GM21825 (cell line): ENCODE results near the gene SIAH2.

Experiments used
- ATAC-seq: cut with Tn5 transposase; IDR thresholded peaks from one replicate; pipeline ENCODE4 v1.9.1; 2021; ENCODE audit warnings: mild to moderate bottlenecking, moderate library complexity; ENCODE audit not compliant: unreplicated experiment

SIAH2 gene

DNA sequence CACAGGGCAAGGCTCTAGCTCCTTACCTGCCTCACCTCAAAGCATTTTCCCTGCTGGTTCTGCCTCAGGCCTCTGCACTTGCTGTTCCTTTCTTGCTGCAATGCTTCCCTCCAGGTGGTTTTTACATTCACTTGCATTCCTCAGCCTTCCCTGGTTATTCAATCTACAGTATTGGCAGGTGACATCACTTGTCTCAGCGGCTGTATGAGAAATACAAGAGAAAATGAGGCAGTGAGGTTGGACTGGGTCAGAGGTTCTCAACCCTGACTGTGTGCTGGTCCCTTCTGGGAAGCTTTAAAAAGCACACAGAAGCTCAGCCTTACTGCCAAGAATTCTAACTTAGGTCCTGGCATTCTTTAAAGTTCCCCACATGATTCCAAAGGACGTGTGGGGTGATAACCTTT is 26.7 kb downstream of the SIAH2 start:
- ATAC-seq, result no peak

DNA sequence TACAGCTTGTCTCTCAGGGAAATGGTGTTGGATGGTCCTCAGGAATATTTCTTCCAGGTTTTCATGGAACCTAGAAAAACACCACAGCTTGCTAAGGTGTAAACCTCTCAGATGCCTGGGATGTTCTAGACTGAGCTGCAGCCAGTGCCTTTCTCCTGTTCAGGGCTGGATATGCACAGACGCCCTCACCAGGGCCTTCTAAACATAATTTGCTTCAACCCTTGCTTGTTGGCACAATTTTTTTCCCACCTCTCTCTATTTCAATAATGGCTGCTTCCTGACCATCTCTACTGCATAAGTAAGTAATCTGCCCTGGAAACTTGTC is 28.2 kb downstream of the SIAH2 start:
- no peak for ATAC-seq

DNA sequence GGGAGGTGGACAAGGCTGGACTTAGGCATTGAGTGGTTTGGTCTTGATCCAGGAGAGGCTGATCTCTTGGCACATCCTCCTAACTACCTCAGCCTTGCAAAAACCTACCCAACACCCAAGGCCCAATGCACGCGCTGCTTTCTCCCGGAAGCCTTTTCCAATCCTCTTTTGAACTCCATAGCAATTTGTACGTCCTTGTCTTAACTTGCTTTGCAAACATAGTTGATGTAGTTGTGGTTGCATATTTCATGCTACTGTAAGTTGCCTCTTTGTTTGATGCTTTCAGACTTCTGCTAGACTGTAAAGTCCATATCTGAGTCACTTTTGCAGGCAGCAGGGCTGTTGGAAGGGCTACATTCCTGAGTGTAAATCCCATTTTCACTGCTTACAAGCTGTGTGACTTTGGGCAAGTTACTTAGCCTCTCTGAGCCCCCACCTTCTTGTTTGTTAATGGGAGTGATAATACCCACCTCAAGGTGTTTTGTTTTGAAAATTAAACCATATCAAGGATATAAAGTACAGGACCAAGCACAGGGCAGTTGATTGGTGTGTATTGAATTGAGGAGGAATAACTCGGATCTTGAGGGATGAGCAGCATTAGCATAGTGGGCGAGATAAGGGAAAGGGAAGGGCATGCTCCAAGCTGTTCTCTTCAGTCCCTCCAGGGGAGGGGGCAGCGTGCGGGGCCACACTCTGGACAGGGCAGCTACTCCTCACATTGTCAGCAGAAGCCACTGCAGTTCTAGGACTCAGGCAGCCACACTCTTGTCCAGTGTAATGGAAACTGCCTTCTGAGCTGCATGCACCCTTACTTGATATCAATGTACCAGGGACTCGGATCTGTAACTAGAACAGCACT is 28.8 kb downstream of the SIAH2 start:
- no peak for ATAC-seq

DNA sequence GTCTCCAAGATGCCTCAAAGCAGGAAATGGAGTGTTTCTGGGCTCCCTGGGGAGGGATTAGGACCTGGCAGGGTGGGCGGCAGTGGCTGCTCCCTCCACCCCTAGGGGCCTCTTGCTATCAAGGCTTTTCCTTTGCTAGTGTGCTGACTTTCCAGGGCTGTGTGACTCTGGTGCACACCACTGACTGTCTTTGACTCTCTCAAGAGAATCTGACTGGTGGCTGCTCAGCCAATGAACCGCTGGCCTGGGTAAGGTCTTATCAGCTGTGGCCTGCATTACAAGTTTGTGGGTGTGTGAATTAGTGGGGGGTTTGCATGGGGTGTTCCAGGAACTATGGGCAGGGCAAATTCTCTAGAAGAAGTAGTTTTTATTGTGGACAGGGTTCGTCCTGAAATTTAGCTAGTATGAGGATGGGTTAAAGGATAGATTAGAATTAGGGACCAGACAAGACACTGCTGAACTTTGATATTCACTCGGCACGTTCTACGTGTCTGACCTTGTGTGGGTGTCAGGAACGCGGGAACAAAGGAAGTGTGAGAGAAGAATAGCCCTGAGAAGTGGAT is 29.5 kb downstream of the SIAH2 start:
- no peak for ATAC-seq

DNA sequence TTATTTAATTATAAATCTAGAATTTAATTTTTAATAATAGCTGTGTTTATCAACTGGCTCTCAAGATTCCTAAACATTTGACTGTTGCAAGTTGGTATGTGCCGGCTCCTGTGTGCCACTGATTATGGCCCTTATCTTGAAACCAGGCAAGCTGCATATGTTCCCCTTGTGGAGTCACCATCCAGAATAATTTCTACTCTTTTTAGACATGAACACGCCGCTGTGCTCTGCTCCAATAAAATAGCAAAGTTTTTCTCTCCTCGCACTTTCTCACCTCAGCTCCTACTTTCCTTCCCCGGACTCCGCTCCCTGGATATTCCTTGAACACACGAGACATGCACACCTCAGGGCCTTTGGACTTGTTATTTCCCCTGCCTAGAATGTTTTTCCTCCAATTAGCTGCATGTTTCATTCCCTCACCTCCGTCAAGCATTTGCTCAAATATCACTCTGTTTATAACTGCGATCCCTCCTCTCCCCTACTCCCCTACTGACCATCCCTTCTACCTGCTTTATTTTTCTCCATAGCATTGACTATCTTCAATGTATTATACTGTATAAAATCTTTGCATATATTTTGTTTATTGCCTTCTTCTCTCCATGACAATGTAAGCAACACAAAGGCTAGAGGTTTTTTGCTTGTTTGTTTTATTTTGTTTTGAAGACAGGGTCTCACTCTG is 33.1 kb downstream of the SIAH2 start:
- ATAC-seq, result no peak

DNA sequence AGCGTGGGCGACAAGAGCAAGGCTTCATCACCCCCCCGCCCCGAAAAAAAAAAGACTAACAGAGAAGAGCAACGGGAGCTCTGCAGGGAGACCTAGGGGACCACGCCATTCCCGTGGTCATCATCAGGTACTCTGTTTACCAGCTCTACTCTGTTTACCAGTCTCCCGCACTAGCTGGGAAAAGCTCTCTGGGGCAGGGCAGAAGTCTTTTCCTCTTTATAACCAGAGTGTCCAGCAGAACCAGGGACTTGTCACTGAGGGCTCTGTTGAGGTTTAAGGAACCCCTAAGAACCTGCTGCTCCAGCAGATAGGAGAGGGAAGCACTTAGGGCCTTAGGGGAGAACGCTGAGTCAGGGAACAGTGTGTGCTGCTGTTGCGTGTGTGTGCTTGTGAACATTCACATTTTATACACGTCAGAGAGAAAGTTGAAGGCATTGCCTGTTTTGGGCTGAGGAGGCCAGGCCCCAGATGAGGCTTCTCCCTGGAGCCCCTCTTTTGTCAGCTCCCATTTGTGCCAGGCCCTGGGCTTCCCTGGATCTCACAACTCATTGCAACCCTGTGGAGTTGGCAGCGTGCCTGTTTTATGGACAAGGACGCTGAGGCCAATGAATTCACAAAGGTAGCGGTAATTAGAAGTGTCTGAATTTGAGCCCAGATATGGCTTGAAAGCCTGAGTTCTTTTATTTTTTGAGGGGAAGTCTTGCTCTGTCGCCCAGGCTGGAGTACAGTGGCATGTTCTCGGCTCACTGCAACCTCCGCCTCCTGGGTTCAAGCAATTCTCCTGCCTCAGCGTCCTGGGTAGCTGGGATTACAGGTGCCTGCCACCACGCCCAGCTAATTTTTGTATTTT is 35.1 kb downstream of the SIAH2 start:
- ATAC-seq, result no peak

DNA sequence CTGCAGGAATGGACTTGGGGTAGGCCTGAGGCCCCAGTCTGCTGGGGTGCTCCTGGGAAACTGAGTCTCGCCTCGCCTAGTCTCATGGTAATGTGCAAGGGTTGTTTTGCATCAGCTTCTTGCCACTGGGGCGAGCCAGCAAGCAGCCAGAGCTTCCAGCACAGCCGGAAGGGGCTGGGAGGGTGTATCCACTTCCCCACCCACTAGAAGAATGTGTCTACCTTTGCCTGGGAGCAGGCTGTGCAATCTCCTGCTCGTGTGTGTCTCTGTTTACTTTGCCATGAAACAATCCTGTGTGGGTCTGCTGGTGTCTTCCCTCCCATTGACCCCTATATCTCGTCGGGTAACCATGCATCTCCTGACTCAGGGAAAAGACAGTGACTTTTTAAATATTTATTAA is 37.4 kb downstream of the SIAH2 start:
- no peak for ATAC-seq

DNA sequence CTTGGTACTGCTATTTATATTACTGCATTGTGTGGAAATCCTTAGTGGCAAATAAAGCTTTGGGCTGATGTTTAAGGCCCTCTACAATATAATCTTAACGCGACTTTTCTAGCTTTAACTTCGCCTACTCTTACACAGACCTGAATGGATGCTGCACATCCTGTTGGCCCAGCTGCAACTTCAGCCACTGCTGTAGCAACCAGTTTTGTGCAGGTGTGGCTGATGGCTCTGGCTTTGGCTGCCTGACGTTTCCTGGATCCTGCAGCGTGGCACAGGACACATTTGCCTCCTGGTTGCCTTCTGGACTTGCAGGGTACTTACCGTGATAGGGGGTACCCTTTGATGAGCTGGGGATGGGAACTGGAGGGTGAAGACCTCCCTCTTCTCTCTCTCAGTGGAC is 39.0 kb downstream of the SIAH2 start:
- ATAC-seq, result no peak

DNA sequence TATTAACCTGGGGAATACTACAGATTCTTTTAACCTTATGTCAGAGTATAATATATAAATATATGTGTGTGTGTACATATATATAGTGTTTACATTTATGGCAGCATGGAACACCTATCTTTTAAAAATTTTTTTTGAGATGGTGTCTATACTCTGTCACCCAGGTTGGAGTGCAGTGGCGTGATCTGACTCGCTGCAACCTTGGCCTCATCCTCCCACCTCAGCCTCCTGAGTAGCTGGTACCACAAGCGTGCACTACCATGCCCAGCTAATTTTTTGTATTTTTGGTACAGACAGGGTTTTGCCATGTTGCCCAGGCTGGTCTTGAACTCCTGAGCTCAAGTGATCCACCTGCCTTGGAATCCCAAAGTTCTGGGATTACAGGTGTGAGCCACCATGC is 40.7 kb downstream of the SIAH2 start:
- ATAC-seq, result no peak

DNA sequence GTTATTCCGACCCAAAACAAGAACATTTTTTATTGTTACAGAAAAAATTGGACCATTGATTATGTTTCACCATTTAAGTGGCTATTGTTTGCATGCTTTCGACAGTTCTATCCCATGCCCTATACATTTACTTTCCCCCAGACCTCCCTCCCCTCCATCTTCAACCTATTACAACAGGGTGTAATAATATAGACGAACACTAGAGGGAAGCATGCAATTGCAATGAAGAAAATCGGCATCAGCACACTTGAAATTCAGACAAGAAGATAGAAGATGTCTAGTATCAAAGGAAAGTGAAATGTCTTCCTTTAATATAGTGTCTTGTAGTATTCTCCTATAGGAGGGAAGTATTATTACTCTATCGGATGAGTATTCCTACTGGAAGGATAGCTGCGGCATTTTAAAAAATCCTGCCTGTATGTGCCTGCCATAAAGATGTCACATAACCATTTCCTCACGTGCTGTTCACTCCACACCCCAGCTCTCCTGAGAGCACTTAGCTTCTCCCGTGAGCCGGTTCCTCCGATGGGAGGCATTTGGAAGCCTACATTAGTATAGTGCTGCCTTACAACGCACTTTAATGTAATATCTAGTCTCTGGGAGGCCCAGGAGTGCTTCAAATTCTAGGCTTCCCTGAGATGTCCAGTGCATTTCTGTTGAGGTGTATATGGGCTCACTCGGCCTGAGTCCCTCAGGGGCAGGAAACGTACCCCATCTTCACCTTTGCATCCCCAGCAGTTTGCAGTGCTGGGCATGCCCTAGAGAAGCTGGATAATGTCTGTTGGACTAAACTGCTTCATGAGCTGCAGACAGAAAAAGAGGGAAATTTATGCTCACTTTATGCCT is 41.5 kb downstream of the SIAH2 start:
- ATAC-seq, result no peak

DNA sequence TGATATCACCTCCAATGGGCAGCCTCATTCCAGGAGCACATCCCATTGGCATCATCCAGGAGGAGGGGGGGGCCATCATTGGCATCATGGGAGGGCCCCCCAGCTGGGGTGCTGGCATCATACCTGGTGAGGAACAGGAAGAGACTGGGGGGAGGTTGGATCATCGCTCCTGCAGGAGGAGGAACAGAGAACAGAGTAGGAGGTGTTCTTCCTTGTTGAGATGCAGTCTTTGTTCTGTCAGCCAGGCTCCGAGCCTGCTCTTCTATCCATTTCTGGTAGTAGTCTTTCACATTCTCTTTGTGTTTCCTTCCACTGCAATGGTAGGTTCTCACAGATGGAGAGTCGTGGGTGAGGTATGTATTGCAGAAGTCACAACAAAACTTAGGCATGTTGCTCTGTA is 42.5 kb downstream of the SIAH2 start:
- ATAC-seq, result no peak

DNA sequence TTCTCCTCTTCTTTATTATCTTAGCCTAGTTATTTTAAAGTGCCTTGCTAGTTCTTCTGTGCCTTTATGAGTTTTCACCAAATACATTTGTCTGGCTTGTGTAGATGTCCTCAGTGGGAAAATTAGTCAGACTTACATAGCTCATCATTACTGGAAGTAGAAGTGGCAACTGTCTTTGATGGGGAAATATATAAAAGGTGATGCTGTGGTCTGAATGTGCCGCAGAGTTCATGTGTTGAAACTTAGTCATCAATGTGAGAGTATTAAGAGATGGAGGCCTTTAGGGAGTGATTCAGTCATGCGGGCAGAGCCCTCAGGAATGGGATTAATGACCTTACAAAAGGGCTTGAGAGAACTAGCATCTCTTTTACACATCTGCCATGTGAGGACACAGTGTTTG is 52.9 kb downstream of the SIAH2 start:
- ATAC-seq, result no peak

DNA sequence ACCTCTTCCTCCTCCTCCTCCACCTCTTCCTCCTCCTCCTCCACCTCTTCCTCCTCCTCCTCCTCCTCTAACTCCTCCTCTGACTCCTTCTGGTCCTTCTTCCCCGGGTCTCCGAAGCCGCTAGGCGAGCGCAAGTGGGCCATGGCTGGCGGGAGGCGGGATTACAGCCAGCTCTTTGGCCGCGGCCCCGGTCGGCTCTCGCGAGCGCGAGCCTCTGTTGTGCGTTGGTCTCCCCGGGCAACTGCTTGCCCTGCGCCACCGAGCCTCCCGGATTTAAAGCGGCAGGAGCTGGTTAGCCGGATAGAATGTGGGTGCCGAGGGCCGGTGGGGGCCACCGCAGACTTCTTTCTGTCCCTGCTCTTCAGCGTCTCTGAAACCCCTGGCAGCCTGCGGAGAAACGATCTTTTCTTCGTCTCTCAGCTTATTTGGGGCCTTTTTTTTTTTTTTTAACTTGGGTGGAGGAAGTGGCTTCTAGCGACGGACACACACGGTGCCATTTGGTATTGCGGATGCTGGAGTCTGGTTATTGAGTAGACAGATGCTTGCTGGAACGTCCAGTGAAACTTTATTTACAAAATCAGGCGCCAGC is 59.1 kb downstream of the SIAH2 start, which contains the start of gene ERICH6:
Gene ERICH6 (minus strand): TSS at position 165 of the 589 bp plus-strand sequence. CDS start 22 bp downstream, at position 143.
- peak; percentile 99 for ATAC-seq

DNA sequence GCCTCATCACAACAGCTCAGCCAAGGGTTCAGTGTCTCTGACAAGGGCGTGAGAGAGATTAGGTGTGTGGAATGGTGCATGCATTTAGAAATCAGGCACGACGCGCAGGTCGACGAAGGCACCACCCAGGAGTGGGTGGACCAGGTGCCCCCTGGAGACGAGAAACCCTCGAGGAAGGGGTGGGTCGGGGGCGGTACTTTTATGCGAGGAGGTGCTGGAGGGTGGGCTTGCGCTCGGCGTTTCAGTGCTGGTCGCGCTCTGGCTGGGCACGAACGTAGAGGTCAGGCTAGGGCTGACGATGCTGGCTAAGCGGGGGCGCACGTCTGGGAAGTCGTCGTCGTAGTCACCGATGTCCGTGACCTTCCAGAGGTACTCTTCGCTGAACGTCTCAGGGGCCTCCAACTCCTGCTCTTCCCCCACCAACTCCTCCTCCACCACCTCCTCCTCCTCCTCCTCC is 59.6 kb downstream of the SIAH2 start:
- ATAC-seq, result peak; percentile 18

DNA sequence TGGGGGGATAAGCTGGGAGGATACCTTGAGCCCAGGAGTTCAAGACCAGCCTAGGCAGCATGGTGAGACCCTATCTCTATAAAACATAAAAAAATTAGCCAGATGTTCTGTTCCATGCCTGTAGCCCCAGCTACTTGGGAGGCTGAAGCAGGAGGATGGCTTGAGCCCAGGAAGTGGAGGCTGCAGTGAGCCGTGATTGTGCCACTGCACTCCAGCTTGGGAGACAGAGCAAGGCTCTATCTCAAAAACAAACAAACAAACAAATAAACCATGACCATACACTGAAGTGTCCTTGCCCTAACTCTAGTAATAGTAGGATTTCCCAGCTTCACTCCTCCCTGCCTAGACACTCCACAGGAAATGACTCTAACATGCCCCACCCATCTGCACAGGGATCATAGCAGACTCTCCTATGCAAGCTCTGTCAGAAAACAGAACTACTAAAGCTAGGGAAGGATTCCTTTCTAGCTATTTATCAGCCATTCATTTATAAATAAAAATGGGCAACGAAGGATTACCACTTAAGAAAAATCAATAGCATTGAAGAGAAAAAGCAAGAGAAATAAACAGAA is 63.8 kb downstream of the SIAH2 start:
- no peak for ATAC-seq

DNA sequence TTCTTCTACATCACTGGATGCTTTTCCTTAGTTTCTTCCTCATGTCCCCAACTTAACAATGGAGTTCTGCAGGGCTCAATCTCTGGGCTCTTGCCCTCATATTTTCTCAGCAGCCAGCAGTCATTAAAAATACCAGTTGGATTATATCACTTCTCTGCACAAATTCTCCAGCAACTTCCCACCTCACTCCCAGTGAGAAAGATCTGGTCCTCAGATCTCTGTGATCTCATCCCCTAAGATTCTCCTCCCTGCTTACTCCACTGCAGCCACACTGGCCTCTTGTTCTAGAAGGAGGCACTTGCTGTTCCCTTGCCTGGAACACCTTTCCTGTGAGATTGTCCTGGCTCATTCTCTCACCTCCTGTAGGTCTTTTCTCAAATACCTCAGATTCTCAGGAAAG is 65.3 kb downstream of the SIAH2 start:
- ATAC-seq, result no peak

DNA sequence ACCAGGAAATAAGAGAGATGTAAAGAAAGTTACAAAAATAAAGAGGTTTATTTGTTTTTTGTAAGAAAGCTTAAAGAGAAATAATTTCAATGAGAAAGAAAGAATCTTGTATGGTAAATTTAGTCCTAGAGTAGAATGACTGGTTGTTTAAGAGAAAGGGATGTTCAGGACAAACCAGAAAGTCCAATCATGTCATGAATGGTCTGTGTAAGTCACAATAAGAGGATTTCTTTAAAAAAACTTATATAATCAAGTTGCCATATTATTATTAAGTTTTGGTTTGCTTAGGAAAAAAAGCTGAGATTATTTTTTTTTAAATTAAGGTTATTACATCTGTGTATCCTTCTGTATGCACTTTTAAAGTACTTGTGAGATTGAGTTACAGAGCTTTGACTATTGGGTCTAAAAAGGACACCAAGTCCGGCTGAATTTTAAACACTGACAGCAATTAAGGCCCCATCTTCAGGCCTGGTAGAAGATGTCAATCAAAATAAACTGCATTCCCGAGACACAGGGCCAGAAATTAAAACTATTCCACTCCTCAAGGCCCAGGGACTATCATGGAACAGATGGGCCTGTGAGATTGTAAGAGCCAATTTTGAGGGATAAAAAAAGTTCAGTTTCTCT is 71.4 kb downstream of the SIAH2 start:
- ATAC-seq, result no peak
